K562 (cell line): ENCODE results near the gene SFPQ. TPM values are rescaled to one million over a fixed set of nuclear protein-coding genes. Genes with fewer than 3 reads are reported as not detected.

Experiments used
- ASH1L ChIP-seq: fragments of 450-650 bp; IDR thresholded peaks from 2 replicates; pipeline ENCODE4 v1.6.1; 2018; ENCODE audit warnings: borderline replicate concordance, mild to moderate bottlenecking, low read depth; ENCODE audit not compliant: partially characterized antibody
- ATF7 ChIP-seq: fragments of 450-650 bp; IDR thresholded peaks from 2 replicates; pipeline ENCODE4 v1.7.1; 2014; ENCODE audit warnings: mild to moderate bottlenecking, moderate library complexity
- CREM ChIP-seq: IDR thresholded peaks from 2 replicates; pipeline ENCODE4 v1.6.1; 2014; ENCODE audit warnings: antibody characterized with exemption, low read depth
- FOXK1 ChIP-seq: sonication (generic); formaldehyde crosslinking; IDR thresholded peaks from 2 replicates; pipeline ENCODE4 v1.8.0; 2022; ENCODE audit warnings: missing genetic modification reagents, mild to moderate bottlenecking, borderline replicate concordance
- IRF2 ChIP-seq: sonication (generic); formaldehyde crosslinking; IDR thresholded peaks from 2 replicates; pipeline ENCODE4 v1.8.1; 2022; ENCODE audit warnings: mild to moderate bottlenecking, missing genetic modification reagents
- MECOM ChIP-seq: fragments of 250-450 bp; sonication (Bioruptor Pico); IDR thresholded peaks from 2 replicates; pipeline ENCODE4 v1.8.0; 2022; ENCODE audit warnings: inconsistent platforms
- MTA3 ChIP-seq: fragments of 450-650 bp; formaldehyde crosslinking; IDR thresholded peaks from 2 replicates; pipeline ENCODE4 v1.6.1; 2017; ENCODE audit warnings: mild to moderate bottlenecking, borderline replicate concordance
- NR2C2 ChIP-seq, 2 experiments: fragments of 200-800 bp in 1 of 2; sonication (Bioruptor generic) in 1 of 2; sonication (generic) in 1 of 2; formaldehyde crosslinking in 1 of 2; IDR thresholded peaks; 2 replicates each; pipeline versions ENCODE4 v1.6.1 to v1.8.0; 2016 to 2022; ENCODE audit warnings: mild to moderate bottlenecking in 1 of 2, missing compliant biosample characterization in 1 of 2, missing genetic modification characterization in 1 of 2, missing genetic modification reagents in 1 of 2
- SIN3A ChIP-seq, 2 experiments: fragments of 150-350 bp in 1 of 2; IDR thresholded peaks; 2 replicates each; pipeline ENCODE4 v1.6.1; 2011 to 2016; ENCODE audit warnings: borderline replicate concordance in 2 of 2, low read depth in 2 of 2, low read length in 2 of 2, mild to moderate bottlenecking in 2 of 2, moderate library complexity in 2 of 2; ENCODE audit not compliant: control insufficient read depth in 1 of 2
- SMAD2 ChIP-seq: fragments of 150-350 bp; IDR thresholded peaks from 2 replicates; pipeline ENCODE4 v1.6.1; 2014; ENCODE audit warnings: low read depth, mild to moderate bottlenecking, low read length
- THRAP3 ChIP-seq: fragments of 450-650 bp; IDR thresholded peaks from 2 replicates; pipeline ENCODE4 v1.6.1; 2016; ENCODE audit warnings: mild to moderate bottlenecking, inconsistent platforms, borderline replicate concordance
- TSC22D4 ChIP-seq: fragments of 450-650 bp; IDR thresholded peaks from 2 replicates; pipeline ENCODE4 v1.6.1; 2016; ENCODE audit warnings: missing genetic modification characterization, missing biosample characterization, control low read depth
- ZBED1 ChIP-seq: IDR thresholded peaks from 2 replicates; pipeline ENCODE4 v1.6.1; 2014
- ZKSCAN8 ChIP-seq: fragments of 200-800 bp; sonication (Bioruptor generic); IDR thresholded peaks from 2 replicates; pipeline ENCODE4 v1.6.1; 2016; ENCODE audit warnings: missing genetic modification characterization, missing compliant biosample characterization
- ZNF175 ChIP-seq: fragments of 200-800 bp; sonication (Bioruptor generic); IDR thresholded peaks from 2 replicates; pipeline ENCODE4 v1.6.1; 2016; ENCODE audit warnings: low read depth, mild to moderate bottlenecking, missing genetic modification characterization, missing compliant biosample characterization
- ZNF76 ChIP-seq: fragments of 250-450 bp; sonication (Bioruptor Pico); IDR thresholded peaks from 2 replicates; pipeline ENCODE4 v1.4.0; 2020; ENCODE audit warnings: mild to moderate bottlenecking, moderate library complexity, borderline replicate concordance
- polyA plus RNA-seq, 8 experiments: library from polyadenylated mRNA; depleted of rRNA in 4 of 8; stranded (reverse) in 5 of 8; unstranded in 3 of 8; fragments of >200 nt; fragmentation: Nextera tagmentation in 2 of 8; fragmentation: Illumina TruSeq in 1 of 8; extraction: Ambion mirVana in 2 of 8; extraction: Trizol in 1 of 8; gene quantifications; 2 replicates each; pipeline versions ENCODE4 v1.2.1 to v1.2.3, GENCODE V29; 2011 to 2014; ENCODE audit warnings: inconsistent platforms in 1 of 8, missing spikeins in 1 of 8
- total RNA-seq, 7 experiments: library from RNA; depleted of rRNA in 6 of 7; stranded (reverse); fragments of >200 nt in 6 of 7; fragmentation: Illumina TruSeq in 2 of 7; extraction: Trizol in 2 of 7; gene quantifications; 2 replicates each; pipeline versions ENCODE4 v1.2.1 to v1.2.3, GENCODE V29; 2011 to 2021; ENCODE audit warnings: low replicate concordance in 1 of 7
- TF ChIP-seq, protein P1 (sequence below): fragments of 200-800 bp; sonication (Bioruptor generic); IDR thresholded peaks from 2 replicates; pipeline ENCODE4 v1.6.1; 2016; ENCODE audit warnings: missing genetic modification characterization, missing compliant biosample characterization
- TF ChIP-seq, protein P2 (sequence below): fragments of 250-450 bp; sonication (Bioruptor Pico); IDR thresholded peaks from 2 replicates; pipeline ENCODE4 v1.8.0; 2022; ENCODE audit warnings: inconsistent platforms

Gene SFPQ
- total and polyA plus RNA-seq, 9 of the 15 experiments (the other 6 are each of a cell fraction or from before 2014, with no cell fraction given) = 69.7 to 562 (median 399) TPM

DNA sequence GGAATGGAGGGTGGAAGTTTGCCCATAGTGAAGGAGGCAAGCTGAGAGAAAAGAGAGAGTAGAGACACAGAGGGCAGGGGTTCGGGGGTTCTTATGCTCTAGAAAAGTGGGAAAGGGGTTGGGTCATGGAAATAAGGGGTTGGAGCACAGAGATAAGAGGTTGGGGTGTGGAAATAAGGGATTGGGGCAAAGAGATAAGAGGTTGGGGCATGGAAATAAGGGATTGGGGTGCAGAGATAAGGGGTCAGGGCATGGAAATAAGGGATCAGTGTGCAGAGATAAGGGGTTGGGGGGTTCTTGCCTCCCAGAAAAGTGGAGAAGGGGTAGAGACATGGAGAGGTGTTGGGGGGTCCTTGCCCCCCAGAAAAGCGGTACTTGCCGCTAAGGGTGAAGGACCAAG lies 56.2 kb downstream of the SFPQ start (continued):
- no peak for TF ChIP-seq FOXK1 (CRISPR knock-in tag)
- no peak for TF ChIP-seq SMAD2
- TF ChIP-seq ASH1L = no peak
- TF ChIP-seq MTA3 = no peak
- no peak for TF ChIP-seq THRAP3
- TF ChIP-seq ZNF76 = no peak
- no peak for TF ChIP-seq NR2C2 (CRISPR knock-in tag; IDR thresholded peaks at IDR 0.05)
- TF ChIP-seq NR2C2 (tag; IDR thresholded peaks at IDR 0.05) = 0 out of 2 replicates have a peak, but pooled peaks have one; percentile 35
- TF ChIP-seq, protein P1, sequence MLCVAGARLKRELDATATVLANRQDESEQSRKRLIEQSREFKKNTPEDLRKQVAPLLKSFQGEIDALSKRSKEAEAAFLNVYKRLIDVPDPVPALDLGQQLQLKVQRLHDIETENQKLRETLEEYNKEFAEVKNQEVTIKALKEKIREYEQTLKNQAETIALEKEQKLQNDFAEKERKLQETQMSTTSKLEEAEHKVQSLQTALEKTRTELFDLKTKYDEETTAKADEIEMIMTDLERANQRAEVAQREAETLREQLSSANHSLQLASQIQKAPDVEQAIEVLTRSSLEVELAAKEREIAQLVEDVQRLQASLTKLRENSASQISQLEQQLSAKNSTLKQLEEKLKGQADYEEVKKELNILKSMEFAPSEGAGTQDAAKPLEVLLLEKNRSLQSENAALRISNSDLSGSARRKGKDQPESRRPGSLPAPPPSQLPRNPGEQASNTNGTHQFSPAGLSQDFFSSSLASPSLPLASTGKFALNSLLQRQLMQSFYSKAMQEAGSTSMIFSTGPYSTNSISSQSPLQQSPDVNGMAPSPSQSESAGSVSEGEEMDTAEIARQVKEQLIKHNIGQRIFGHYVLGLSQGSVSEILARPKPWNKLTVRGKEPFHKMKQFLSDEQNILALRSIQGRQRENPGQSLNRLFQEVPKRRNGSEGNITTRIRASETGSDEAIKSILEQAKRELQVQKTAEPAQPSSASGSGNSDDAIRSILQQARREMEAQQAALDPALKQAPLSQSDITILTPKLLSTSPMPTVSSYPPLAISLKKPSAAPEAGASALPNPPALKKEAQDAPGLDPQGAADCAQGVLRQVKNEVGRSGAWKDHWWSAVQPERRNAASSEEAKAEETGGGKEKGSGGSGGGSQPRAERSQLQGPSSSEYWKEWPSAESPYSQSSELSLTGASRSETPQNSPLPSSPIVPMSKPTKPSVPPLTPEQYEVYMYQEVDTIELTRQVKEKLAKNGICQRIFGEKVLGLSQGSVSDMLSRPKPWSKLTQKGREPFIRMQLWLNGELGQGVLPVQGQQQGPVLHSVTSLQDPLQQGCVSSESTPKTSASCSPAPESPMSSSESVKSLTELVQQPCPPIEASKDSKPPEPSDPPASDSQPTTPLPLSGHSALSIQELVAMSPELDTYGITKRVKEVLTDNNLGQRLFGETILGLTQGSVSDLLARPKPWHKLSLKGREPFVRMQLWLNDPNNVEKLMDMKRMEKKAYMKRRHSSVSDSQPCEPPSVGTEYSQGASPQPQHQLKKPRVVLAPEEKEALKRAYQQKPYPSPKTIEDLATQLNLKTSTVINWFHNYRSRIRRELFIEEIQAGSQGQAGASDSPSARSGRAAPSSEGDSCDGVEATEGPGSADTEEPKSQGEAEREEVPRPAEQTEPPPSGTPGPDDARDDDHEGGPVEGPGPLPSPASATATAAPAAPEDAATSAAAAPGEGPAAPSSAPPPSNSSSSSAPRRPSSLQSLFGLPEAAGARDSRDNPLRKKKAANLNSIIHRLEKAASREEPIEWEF (CRISPR knock-in tag) = no peak
- TF ChIP-seq ZKSCAN8 (CRISPR knock-in tag) = no peak
- no peak for TF ChIP-seq CREM
- TF ChIP-seq MECOM (CRISPR knock-in tag) = no peak
- TF ChIP-seq SIN3A (IDR thresholded peaks at IDR 0.05; ENCODE audit: borderline replicate concordance in 2 of 2, control insufficient read depth in 1 of 2, low read depth in 2 of 2, low read length in 2 of 2) = no peak
- no peak for TF ChIP-seq TSC22D4 (tag)
- TF ChIP-seq IRF2 (CRISPR knock-in tag) = no peak
- 0 out of 2 replicates have a peak, but pooled peaks have one; percentile 33 for TF ChIP-seq ZNF175 (CRISPR knock-in tag)
- TF ChIP-seq, protein P2, sequence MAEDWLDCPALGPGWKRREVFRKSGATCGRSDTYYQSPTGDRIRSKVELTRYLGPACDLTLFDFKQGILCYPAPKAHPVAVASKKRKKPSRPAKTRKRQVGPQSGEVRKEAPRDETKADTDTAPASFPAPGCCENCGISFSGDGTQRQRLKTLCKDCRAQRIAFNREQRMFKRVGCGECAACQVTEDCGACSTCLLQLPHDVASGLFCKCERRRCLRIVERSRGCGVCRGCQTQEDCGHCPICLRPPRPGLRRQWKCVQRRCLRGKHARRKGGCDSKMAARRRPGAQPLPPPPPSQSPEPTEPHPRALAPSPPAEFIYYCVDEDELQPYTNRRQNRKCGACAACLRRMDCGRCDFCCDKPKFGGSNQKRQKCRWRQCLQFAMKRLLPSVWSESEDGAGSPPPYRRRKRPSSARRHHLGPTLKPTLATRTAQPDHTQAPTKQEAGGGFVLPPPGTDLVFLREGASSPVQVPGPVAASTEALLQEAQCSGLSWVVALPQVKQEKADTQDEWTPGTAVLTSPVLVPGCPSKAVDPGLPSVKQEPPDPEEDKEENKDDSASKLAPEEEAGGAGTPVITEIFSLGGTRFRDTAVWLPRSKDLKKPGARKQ (CRISPR knock-in tag) = no peak
- TF ChIP-seq ZBED1 = no peak
- 0 out of 2 replicates have a peak, but pooled peaks have one; percentile 22 for TF ChIP-seq ATF7
